ENCODE measurements around the gene CYP2B6.

- no peak for TF ChIP-seq CTCF (IDR thresholded peaks at IDR 0.05; ENCODE audit: extremely low read depth in 1 of 2, insufficient read depth in 1 of 2, low read depth in 1 of 2, low read length in 2 of 2)
- TF ChIP-seq POLR2A (IDR thresholded peaks at IDR 0.05; ENCODE audit: low read depth, low read length): no peak
- no peak for TF ChIP-seq EZH2 (IDR thresholded peaks at IDR 0.05; ENCODE audit: borderline replicate concordance, low read depth, low read length, severe bottlenecking)
- TF ChIP-seq POLR2AphosphoS5 (IDR thresholded peaks at IDR 0.05; ENCODE audit: insufficient read depth, low read depth, low read length): no peak
- TF ChIP-seq JUN (IDR thresholded peaks at IDR 0.05; ENCODE audit: borderline replicate concordance, insufficient read depth, insufficient read length, low read depth): no peak
- no peak for TF ChIP-seq MAX (IDR thresholded peaks at IDR 0.05; ENCODE audit: insufficient read depth, insufficient read length)
These were observed 36.5 kb upstream of the CYP2B6 start for GRCh38 chr19:40954573-40954972.

Data from endothelial cell of umbilical vein (primary cell).